Fibroblast of lung (primary cell): ENCODE data around the gene CIB4.

Source experiments
- CTCF ChIP-seq, 2 donors: IDR thresholded peaks in 1 of 2; conservative IDR thresholded peaks in 1 of 2; 1 replicate in 1 of 2; 2 replicates in 1 of 2; pipeline ENCODE4 v1.5.1; 2011 to 2012; ENCODE audit warnings: low read length in 2 of 2, control low read depth in 1 of 2, inconsistent platforms in 1 of 2, low read depth in 1 of 2, mild to moderate bottlenecking in 1 of 2
- EZH2 ChIP-seq: IDR thresholded peaks from 2 replicates; pipeline ENCODE4 v1.5.1; 2012; ENCODE audit warnings: low read length, control low read depth, mild to moderate bottlenecking; ENCODE audit errors: missing control alignments

- TF ChIP-seq CTCF (conservative IDR thresholded peaks at IDR 0.05 in 1 of 2, IDR thresholded peaks at IDR 0.05 in 1 of 2; ENCODE audit: low read depth in 1 of 2, low read length in 2 of 2) (no peak), EZH2 (no peak)
Measured at GRCh38 chr2:26616706-26617587, 24.2 kb downstream of the CIB4 start.
